Loucy (cell line): ENCODE measurements around the gene HS3ST3B1.

Experiments
- EZH2phosphoT487 ChIP-seq: fragments of 200-600 bp; IDR thresholded peaks from 2 replicates; pipeline ENCODE4 v1.6.1; 2018; ENCODE audit warnings: antibody characterized with exemption, mild to moderate bottlenecking, moderate library complexity, borderline replicate concordance
- TF ChIP-seq, protein P1 (sequence below): fragments of 200-600 bp; sonication (generic); conservative IDR thresholded peaks from 2 replicates; pipeline ENCODE4 v1.5.1; 2014; ENCODE audit warnings: mild to moderate bottlenecking, antibody characterized with exemption, low read length

DNA sequence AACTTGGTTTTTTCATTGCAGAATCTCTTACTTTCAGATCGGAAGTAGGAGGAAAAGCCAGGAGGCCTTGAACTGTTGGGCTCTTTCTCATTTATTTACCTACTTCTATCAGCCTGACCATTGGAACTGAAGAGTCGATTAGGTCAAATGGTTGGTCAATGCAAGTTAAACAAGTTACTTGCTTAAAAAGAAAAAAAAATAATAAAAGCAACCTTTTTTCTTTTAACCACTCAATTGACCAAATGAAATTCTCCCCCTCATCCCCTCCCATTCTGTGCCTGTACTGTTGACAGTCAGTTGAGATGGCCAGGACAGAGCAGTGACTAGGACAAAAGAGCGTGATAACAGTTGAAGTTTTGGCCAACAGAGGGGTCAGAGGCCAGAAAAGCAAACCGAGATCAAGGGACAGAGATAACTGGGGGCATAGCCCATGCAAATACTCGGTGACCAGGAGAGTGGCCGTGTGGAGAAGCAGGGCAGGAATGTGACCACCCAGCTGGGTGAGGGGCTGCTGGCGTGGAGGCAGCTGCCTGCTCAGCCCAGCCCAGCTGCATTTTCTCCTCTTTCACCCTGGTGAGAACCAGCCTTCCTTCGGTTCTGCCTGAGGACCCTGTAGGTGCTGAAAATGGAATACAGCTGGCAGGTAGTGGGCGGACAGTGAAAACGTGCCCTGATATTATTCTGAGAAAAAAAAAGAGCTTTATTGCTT, 72.2 kb downstream of the HS3ST3B1 start:
- TF ChIP-seq, protein P1, sequence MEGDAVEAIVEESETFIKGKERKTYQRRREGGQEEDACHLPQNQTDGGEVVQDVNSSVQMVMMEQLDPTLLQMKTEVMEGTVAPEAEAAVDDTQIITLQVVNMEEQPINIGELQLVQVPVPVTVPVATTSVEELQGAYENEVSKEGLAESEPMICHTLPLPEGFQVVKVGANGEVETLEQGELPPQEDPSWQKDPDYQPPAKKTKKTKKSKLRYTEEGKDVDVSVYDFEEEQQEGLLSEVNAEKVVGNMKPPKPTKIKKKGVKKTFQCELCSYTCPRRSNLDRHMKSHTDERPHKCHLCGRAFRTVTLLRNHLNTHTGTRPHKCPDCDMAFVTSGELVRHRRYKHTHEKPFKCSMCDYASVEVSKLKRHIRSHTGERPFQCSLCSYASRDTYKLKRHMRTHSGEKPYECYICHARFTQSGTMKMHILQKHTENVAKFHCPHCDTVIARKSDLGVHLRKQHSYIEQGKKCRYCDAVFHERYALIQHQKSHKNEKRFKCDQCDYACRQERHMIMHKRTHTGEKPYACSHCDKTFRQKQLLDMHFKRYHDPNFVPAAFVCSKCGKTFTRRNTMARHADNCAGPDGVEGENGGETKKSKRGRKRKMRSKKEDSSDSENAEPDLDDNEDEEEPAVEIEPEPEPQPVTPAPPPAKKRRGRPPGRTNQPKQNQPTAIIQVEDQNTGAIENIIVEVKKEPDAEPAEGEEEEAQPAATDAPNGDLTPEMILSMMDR: no peak
- no peak for TF ChIP-seq EZH2phosphoT487
